Stimulated activated CD8-positive, alpha-beta memory T cell treated with anti-CD3 and anti-CD28 coated beads, Interleukin-7, amount 100 ng/mL, for 4 hours (primary cell): ENCODE results near the gene CAGE1.
"Not testable (repeated sequence)": the region's sequence is repeated elsewhere in the genome, so short reads cannot be mapped to it uniquely, and the experiment has no call there.

Experiments used
- DNase-seq, 2 donors: peaks; one replicate each; pipeline ENCODE4 v3.0.0-alpha.2; 2020; ENCODE audit warnings: low read depth in 2 of 2

CAGE1 gene

DNA sequence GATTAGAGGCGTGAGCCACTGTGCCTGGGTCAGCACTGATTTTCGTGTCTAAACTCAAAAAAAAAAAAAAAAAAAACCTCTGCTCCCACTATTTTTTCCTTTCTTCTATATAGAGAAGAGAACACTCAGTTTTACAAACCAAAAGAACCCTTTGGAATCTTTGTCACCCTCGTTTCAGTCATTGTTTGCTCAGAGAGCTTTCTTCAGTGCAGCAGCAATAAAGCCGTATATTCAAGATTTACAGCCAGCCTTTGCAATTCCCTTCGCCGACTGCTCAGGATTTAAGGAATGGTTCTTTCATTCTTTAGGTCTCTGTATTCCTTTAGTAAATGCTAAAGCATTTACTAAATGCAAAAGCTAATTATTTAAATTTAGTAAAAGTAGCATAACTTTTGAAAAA, 20.2 kb upstream of the CAGE1 start:
- DNase-seq: no peak

DNA sequence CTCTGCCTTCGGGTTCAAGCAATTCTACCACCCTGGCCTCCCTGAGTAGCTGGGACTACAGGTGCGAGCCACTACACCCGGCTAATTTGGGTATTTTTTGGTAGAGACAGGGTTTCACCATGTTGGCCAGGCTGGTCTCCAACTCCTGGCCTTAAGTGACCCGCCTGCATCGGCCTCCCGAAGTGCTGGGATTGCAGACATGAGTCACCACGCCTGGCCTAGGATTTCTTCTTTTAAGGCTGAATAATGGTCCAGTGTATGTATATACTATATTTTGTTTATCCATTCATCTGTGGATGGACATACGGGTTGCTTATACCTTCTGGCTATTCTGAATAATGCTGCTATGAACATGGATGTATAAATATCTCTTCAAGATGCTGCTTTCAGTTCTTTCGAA, 17.2 kb upstream of the CAGE1 start:
- DNase-seq: no peak

DNA sequence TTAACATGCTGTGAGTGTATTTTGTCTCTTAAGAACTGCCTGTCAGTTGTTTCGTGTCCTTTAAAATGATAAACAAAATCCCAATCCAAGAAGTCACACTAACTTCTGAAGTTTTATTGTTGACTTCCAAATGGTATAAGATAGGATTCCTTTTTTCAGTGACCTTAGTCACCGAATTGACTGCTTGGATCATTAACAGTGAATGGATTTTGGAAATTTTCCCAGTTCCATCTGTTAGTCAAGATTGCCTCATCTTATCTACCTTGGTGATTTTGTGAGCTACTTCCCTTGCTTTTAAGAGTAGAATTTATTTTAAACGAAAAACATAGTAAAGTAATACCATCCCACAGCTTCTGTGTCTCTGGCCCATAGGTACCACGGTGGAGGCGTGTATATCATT, 15.0 kb upstream of the CAGE1 start:
- no peak for DNase-seq

DNA sequence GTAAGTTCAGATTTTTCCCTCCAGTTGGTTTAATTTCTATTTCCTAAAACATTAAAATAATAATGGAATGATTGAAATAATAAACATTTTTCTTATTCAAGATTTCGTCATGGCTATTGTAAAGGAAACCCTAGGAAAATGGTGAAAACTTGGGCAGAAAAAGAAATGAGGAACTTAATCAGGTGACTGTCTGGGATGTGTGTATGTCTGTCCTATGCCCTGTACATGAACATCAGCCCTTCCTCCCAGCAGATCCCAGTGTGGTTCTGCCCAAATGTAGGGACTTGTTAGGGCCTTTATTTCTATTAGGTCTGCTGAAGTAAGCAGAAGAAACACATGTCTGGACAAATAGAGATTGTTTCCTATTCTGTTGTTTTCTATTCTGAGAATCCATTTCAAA, 13.2 kb upstream of the CAGE1 start:
- no peak for DNase-seq

DNA sequence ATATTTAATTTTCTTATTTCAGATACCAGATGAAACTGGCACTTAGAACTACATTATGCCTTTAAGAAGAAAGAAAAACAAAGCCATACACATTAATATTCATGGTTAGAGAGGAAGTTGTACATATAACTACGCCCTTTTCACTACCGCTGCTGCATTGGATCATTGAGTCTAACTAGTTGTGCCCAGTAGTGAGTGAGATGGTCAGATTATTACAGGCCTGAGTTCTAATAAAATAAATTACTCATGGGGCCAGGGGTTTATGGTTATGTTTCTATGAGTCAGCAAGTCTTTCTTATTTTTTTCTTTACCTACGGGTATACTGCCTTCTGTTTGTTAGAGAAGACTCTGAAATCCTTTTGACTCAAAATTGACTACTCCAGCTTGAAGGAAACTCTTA, 11.5 kb upstream of the CAGE1 start:
- no peak for DNase-seq

DNA sequence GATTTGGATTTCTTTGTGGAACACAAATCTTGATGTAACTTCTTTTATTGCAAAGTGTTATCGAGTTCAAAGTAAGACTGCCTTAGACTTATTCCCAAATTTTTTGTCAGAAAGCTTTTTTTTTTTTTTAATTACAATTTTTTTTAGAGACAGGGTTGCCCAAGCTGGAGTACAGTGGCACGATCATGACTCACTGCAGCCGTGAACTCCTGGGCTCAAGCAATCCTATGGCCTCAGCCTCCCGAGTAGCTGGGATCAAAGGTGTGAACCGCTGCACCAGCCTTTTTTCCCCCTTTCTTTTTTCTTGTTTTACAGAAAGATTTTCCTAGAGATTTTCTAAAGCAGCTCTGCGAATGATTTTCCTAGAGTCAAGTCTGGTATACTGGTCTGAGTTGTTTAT, 2.9 kb upstream of the CAGE1 start:
- no peak for DNase-seq

DNA sequence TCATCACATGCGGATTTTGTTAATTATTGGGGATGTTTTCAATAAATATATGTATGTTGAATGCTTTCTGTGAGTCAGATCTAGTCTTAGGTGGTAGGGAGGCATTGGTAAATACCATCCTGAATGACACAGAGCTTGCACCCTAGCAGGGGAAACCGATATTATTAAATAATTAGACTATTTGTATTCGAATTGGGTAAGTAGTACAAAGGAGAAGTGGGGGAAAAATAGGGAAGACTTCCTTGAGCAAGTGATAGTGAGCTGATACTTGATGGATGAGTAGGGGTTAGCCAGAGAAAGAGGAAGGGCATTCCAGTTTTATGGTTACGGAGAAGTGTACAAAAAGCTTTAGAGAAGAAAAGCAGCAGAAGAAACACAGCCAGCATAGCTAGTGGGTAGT, 1.6 kb upstream of the CAGE1 start:
- no peak for DNase-seq

DNA sequence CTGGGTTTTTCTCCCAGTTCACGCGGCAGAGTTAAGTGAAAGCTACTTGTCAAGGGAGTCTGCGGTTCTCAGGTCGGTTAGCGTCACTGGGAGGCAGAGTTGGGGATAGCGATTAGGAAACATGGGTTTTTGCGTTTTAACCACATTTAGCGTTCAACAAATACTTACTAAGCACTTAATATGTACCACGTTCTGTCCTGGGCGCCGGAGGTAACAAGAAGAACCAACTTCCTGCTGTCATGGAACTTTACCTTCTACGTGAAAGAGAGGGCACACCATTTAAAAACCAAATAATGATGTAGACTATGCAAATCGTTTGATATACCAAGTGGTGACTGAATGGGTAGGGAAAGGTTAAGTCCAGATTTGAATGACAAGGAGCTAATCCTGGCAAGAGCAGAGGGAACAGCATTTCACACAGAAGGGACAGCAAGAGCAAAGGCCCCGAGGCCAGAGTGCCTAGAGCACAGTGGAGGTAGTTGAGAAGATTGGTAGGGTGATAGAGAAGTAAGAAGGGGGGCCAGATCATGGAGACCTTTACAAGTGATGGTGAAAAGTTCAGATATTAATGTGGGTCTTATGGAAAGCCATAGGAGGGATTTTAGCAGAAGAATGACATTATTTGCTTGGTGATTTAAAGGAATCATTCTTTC, 810 bp upstream of the CAGE1 start:
- DNase-seq: no peak

DNA sequence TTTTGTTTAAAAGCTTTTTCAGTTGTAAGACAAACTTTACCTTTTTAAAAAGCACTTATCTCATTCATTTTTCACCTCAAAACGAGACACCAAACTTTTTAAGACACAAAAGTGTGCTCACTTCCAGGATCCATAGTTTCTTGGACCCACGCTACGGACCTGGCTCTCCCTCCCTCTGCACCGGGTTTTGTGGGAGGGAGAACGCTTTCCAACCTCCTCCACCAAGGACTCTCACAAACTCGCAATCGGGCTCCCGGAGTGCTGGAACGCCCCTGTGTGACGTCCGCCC, 436 bp downstream of the CAGE1 start:
- DNase-seq: no peak

DNA sequence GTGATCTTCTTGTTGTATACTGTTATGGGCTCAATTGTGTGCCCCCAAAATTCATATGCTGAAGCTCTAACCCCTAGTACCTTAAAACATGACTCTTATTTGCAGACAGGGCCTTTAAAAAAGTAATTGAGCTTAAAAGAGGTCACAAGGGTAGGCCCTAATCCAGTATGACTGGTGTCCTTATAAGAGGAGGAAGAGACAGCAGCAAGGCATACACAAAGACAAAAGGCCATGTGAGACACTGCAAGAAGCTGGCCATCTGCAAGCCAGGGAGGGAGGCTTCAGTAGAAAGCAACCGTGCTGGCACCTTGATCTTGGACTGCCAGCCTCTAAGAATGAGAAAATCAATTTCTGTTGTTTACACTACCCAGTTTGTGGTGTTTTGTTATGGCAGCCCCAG, 8.4 kb downstream of the CAGE1 start:
- DNase-seq: no peak

DNA sequence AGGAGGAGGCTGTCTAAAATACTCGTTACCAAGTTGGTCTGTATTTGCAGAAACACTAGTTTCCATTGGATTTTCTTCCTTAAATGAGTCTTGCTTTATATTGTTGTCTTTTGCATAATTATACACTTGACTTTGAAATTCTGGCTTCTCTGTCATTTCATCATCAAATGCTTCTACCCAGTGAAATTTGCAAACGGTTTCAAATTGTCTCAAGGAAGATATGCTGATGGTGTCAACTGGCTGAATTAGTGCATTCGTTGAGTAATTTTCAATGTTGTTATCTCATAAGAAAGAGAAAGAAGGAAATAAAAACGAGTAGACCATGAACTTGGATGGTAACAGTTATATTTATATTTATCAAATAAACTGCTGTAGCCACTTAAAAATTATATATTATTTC, 10.8 kb downstream of the CAGE1 start:
- no peak for DNase-seq

DNA sequence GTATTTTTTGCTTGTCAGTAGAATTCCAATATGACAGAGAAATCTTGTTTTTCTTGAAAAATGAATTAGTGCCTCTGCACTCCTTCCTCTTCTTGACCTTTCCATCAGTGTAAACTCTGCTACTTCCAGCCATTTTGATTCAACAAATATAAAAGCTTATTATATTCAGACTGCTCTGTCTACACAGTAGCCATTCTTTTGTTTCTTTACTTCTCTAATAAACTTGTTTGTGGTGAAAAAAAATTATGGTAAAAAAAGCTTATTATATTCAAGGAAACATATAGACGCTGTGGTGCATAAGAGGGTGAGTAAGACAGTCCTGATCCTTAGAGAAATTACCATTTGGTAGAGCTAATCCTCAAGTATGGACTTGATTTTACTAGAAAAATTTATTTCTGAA, 11.6 kb downstream of the CAGE1 start:
- DNase-seq: no peak

DNA sequence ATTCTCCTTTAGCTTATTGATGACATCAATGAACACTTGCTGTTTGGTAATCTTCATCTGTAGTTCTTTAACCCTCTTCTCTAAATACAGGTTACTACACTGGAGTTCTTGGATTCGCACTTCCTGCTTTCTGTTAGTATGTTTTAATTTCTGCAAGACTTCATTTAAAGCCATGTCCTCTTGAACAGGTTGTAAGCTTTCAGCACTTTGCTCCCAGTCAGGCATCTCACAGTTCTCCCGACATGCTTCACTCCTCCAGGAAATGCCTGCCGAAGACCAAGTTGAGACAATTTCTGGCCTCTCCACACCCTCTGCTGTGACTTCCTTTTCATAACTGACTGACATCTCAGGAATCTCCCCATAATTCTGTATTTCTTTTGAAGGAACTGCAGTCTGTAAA, 15.8 kb downstream of the CAGE1 start:
- DNase-seq: no peak

DNA sequence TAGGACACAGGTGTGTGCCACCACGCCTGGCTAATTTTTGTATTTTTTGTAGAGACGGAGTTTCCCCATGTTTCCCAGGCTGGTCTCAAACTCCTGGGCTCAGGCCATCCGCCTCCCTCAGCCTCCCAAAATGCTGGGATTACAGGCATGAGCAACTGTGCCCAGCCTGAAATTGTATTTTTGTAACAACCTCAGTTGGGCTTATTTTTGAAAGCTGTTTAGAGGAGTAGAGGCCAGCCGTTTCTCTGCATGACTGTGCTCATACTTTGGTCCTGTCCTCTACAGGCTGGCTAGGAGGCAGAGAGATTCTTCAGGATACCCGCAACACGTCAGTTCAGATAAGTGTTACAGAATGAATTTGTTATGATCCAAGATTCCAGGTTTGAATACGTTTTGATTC, 22.1 kb downstream of the CAGE1 start:
- DNase-seq: no peak

DNA sequence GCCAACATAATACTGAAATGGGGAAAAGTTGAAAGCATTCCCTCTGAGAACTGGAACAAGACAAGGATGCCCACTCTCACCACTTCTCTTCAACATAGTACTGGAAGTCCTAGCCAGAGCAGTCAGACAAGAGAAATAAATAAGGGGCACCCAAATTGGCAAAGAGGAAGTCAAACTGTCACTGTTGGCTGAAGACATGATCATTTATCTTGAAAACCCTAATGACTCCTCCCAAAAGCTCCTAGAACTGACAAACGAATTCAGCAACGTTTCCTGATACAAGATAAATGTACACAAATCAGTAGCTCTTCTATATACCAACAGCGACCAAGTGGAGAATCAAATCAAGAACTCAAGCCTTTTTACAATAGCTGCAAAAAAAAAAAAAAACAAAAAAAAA, 37.6 kb downstream of the CAGE1 start:
- not testable (repeated sequence) for DNase-seq

DNA sequence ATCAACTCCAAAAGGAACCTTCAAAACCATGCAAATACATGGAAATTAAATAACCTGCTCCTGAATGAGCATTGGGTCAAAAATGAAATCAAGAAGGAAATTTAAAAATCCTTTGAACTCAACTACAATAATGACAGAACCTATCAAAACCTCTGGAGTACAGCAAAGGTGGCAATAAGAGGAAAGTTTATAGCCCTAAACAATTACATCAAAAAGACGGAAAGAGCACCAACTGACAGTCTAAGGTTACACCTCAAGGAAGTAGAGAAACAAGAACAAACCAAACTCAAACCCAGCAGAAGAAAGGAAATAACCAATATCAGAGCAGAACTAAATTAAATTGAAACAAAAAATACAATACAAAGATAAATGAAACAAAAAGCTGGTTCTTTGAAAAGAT, 39.0 kb downstream of the CAGE1 start:
- not testable (repeated sequence) for DNase-seq

DNA sequence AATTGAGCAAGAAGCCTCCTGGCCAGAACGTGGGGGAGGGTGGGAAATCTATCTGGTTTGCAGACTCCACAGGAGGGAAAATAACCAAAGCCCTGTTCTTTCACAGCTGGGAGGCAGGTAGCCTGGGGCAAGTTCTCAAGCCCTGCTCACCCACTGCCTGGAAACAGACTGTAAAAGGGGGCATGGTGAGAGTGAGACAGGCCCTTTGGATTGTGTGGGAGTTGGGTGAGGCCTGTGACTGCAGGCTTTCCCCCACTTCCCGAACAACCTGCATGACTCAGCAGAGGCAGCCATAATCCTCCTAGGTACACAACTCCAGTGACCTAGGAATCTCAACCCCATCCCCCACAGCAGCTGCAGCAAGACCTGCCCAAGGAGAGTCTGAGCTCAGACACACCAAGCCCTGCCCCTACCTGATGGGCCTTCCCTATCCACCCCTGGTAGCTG, 42.0 kb downstream of the CAGE1 start:
- not testable (repeated sequence) for DNase-seq

DNA sequence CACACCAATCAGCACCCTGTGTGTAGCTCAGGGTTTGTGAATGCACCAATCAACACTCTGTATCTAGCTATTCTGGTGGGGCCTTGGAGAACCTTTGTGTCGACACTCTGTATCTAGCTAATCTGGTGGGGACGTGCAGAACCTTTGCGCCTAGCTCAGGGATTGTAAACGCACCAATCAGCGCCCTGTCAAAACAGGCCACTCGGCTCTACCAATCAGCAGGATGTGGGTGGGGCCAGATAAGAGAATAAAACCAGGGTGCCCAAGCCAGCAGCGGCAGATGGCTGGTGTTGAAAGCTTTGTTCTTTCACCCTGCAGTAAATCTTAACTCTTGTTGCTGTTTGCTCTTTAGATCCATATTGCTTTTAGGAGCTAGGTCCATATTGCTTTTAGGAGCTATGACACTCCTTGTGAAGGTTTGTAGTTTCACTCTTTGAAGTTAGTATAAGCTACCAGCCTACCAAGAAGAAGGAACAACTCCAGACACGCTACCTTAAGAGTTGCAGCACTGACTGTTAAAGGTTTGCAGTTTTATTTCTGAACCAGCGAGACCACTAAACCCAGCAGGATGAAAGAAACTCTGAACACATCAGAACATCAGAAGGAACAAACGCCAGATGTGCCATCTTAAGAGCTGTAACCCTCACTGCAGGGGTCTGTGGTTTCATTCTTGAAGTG, 44.6 kb downstream of the CAGE1 start:
- DNase-seq: not testable (repeated sequence)

DNA sequence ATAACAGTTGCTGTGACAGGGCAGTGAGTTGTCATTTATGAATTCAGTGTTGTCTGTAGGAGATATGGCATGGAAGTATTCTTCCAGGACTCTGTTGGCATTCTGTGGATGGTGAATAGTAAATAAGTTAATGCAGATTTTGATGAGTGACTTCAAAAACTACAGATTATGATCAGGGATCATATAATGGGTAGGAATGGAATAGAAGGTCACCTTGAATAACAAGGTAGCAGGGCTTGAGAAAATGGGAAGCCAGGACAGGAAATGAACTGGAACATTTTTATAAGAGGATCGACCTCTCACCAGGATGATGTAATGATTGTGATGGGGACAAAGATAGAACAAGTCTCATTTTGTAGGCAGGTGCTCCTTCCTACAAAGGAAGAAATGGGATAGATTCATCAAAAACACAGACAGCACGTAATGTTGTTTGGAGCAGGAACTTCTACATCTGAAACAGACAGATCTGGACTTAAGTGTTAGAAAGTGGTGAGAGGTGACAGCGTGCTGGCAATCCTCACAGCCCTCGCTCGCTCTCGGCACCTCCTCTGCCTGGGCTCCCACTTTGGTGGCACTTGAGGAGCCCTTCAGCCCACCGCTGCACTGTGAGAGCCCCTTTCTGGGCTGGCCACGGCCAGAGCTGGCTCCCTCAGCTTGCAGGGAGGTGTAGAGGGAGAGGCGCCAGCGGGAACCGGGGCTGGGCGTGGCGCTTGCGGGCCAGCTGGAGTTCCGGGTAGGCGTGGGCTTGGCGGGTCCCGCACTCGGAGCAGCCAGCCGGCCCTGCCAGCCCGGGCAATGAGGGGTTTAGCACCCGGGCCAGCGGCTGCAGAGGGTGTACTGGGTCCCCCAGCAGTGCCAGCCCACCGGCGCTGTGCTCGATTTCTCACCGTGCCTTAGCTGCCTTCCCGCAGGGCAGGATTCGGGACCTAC, 45.7 kb downstream of the CAGE1 start:
- no peak for DNase-seq

DNA sequence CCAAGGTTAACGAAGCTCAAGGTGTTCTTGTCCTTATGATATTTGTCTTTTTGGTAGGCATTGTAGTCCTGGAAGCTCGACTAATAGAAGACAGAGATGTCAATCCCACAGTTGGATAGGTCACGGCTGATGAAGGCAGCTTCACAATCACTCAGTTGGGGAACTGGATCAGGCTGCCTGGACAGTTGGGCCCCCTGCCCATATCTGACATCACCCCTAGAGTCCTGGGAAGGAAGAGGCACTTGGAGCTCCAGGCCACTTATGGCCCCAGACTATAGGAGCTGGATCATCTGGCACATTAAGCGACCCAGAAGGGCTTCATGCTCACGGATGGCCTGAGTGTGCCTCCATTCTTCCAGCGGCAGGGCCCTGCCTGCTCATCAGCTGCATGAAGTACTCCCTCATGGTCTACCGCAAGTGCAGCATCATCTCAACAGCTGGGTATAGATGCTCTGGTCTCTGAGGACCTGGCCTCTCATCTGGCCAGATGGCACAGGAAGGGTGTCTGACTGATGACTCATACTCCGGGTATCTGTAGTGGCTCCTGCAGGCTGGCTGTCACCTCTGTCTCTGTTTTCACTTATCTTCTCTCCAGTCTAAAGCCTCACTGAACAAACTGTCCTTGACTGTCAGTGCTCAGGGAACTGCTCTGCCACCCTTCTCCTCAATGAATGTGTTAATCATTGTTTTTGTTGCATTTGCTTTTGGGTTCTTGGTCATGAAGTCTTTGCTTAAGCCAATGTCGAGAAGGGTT, 47.4 kb downstream of the CAGE1 start:
- DNase-seq: no peak

DNA sequence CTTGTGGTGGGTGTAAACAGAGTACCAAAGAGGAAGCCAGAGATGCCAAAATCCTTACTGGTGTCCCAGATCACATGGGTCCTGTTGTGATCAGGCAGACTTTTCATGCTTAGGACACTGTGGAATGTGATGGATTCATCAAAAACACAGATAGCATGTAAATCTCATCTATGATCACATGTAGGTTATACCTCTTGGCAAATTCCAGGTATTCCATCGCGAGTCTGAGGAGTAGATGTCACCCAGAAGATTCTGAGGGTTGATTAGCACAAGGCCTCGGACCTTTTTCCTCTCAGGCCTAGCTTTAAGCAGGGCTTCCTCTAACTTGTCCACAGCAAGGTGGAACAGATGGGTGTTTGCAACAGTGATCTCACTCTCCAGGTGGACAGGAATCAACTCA, 48.3 kb downstream of the CAGE1 start:
- no peak for DNase-seq
